K562 (cell line): ENCODE measurements around the gene BLM. TPM values are rescaled to one million over a fixed set of nuclear protein-coding genes. Genes with fewer than 3 reads are reported as not detected.

Source experiments
- CBX3 ChIP-seq, 2 experiments: IDR thresholded peaks; 1 replicate in 1 of 2; 2 replicates in 1 of 2; pipeline ENCODE4 v1.6.1; 2012; ENCODE audit warnings: inconsistent platforms in 2 of 2, low read length in 2 of 2, borderline replicate concordance in 1 of 2, control low read depth in 1 of 2
- E2F6 ChIP-seq, 2 experiments: IDR thresholded peaks; 2 replicates each; pipeline ENCODE4 v1.6.1; 2011; ENCODE audit warnings: borderline replicate concordance in 1 of 2, control low read depth in 1 of 2, low read depth in 1 of 2, low read length in 1 of 2, mild to moderate bottlenecking in 1 of 2, mixed read lengths in 1 of 2, moderate library complexity in 1 of 2; ENCODE audit not compliant: insufficient read depth in 1 of 2, insufficient read length in 1 of 2, poor library complexity in 1 of 2, severe bottlenecking in 1 of 2; ENCODE audit errors: extremely low read depth in 1 of 2
- FOSL1 ChIP-seq: fragments of 200-800 bp; sonication (Bioruptor generic); conservative IDR thresholded peaks from 2 replicates; pipeline ENCODE4 v1.6.1; 2016; ENCODE audit warnings: missing genetic modification characterization, missing compliant biosample characterization
- KAT7 ChIP-seq: sonication (generic); formaldehyde crosslinking; IDR thresholded peaks from 2 replicates; pipeline ENCODE4 v1.8.0; 2022; ENCODE audit warnings: missing genetic modification reagents, mild to moderate bottlenecking, borderline replicate concordance
- KLF13 ChIP-seq: fragments of 450-650 bp; IDR thresholded peaks from 2 replicates; pipeline ENCODE4 v1.6.1; 2016; ENCODE audit warnings: missing genetic modification characterization, low read depth, mild to moderate bottlenecking, missing compliant biosample characterization, moderate library complexity, borderline replicate concordance
- MAX ChIP-seq: sonication (generic); formaldehyde crosslinking; IDR thresholded peaks from 2 replicates; pipeline ENCODE4 v1.9.0; 2022; ENCODE audit warnings: mild to moderate bottlenecking, missing genetic modification reagents
- MYC ChIP-seq, 2 experiments: fragments of 250-450 bp in 1 of 2; sonication (Bioruptor Pico) in 1 of 2; IDR thresholded peaks; 2 replicates each; pipeline versions ENCODE4 v1.5.1 to v1.6.1; 2012 to 2021; ENCODE audit warnings: low read depth in 2 of 2, borderline replicate concordance in 1 of 2, improper control_type of control experiment in 1 of 2, low read length in 1 of 2, mild to moderate bottlenecking in 1 of 2, moderate library complexity in 1 of 2
- POLR2AphosphoS2 ChIP-seq: IDR thresholded peaks from 2 replicates; pipeline ENCODE4 v1.6.1; 2012; ENCODE audit warnings: low read length, improper control_type of control experiment
- ZEB2 ChIP-seq: fragments of 450-650 bp; IDR thresholded peaks from 2 replicates; pipeline ENCODE4 v1.6.1; 2016
- ZNF639 ChIP-seq, 2 experiments: fragments of 200-800 bp in 1 of 2; sonication (Bioruptor generic) in 1 of 2; sonication (generic) in 1 of 2; formaldehyde crosslinking in 1 of 2; IDR thresholded peaks in 1 of 2; conservative IDR thresholded peaks in 1 of 2; 2 replicates each; pipeline versions ENCODE4 v1.5.0 to v1.6.1; 2016 to 2020; ENCODE audit warnings: missing compliant biosample characterization in 1 of 2, missing genetic modification characterization in 1 of 2, missing genetic modification reagents in 1 of 2
- polyA plus RNA-seq, 8 experiments: library from polyadenylated mRNA; depleted of rRNA in 4 of 8; stranded (reverse) in 5 of 8; unstranded in 3 of 8; fragments of >200 nt; fragmentation: Nextera tagmentation in 2 of 8; fragmentation: Illumina TruSeq in 1 of 8; extraction: Ambion mirVana in 2 of 8; extraction: Trizol in 1 of 8; gene quantifications; 2 replicates each; pipeline versions ENCODE4 v1.2.1 to v1.2.3, GENCODE V29; 2011 to 2014; ENCODE audit warnings: inconsistent platforms in 1 of 8, missing spikeins in 1 of 8
- total RNA-seq, 7 experiments: library from RNA; depleted of rRNA in 6 of 7; stranded (reverse); fragments of >200 nt in 6 of 7; fragmentation: Illumina TruSeq in 2 of 7; extraction: Trizol in 2 of 7; gene quantifications; 2 replicates each; pipeline versions ENCODE4 v1.2.1 to v1.2.3, GENCODE V29; 2011 to 2021; ENCODE audit warnings: low replicate concordance in 1 of 7
- TF ChIP-seq, protein P1 (sequence below): fragments of 450-650 bp; IDR thresholded peaks from 2 replicates; pipeline ENCODE4 v1.6.1; 2016; ENCODE audit warnings: borderline replicate concordance
- TF ChIP-seq, protein P2 (sequence below): fragments of 450-650 bp; formaldehyde crosslinking; conservative IDR thresholded peaks from 2 replicates; pipeline ENCODE4 v1.4.0; 2022; ENCODE audit warnings: mild to moderate bottlenecking, missing genetic modification characterization
- TF ChIP-seq, protein P3 (sequence below), 3 experiments: fragments of 200-800 bp in 1 of 3; fragments of 250-450 bp in 1 of 3; fragments of 450-650 bp in 1 of 3; sonication (Bioruptor Pico) in 1 of 3; sonication (Bioruptor generic) in 1 of 3; formaldehyde crosslinking in 1 of 3; IDR thresholded peaks; 2 replicates each; pipeline versions ENCODE4 v1.6.1 to v1.8.0; 2016 to 2022; ENCODE audit warnings: mild to moderate bottlenecking in 2 of 3, missing genetic modification characterization in 2 of 3, missing compliant biosample characterization in 1 of 3, moderate library complexity in 1 of 3

BLM gene
- total and polyA plus RNA-seq, 9 of the 15 experiments (the other 6 are each of a cell fraction or from before 2014, with no cell fraction given) = 21.0 to 56.0 (median 43.9) TPM

DNA sequence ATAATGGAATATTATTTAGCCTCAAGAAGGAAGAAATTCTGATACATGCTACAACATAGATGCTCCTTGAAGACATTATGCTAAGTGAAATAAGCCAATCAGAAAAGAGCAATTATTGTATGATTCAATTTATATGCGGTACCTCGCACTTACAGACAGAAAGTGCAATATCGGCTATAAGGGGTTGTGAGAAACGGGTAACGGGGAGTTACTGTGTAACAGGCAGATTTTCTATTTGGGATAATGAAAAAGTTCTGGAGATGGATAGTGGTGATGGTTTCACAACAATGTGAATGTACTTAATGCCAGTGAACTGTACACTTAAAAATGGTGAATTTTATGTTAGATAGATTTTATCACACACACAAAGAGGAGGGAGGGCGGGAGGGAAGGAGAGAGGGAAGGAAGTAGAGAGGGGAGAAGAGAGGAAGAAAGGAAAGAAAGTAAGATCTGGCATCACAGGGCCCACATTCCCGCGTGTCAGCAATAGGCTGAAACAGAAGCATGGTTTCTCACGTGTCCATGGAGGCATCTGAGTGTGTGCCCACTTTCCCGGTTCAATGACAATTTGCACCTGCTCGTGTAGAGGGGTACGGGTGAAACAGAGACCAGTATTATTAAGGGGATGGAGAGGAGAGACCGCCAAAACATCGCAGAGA lies 700 bp upstream of the BLM start (continued):
- TF ChIP-seq ZNF639 (CRISPR knock-in tag; conservative IDR thresholded peaks at IDR 0.05 in 1 of 2, IDR thresholded peaks at IDR 0.05 in 1 of 2) (0 out of 4 replicates have a peak, but pooled peaks of 1 of the 2 experiments have one; percentile 60), E2F6 (IDR thresholded peaks at IDR 0.05; ENCODE audit: borderline replicate concordance in 1 of 2, extremely low read depth in 1 of 2, insufficient read depth in 1 of 2, insufficient read length in 1 of 2, low read depth in 1 of 2, low read length in 1 of 2, poor library complexity in 1 of 2, severe bottlenecking in 1 of 2) (peak; percentile 60 to 72), CBX3 (IDR thresholded peaks at IDR 0.05; ENCODE audit: borderline replicate concordance in 1 of 2, low read length in 2 of 2) (peak in 1 of 2 experiments; percentile 93; a peak in 2 of 3 replicates), ZEB2 (no peak), POLR2AphosphoS2 (no peak), MYC (IDR thresholded peaks at IDR 0.05; ENCODE audit: low read depth, low read length) (0 out of 2 replicates have a peak, but pooled peaks have one; percentile 24), MYC (CRISPR knock-in tag; IDR thresholded peaks at IDR 0.05; ENCODE audit: borderline replicate concordance, low read depth) (no peak), FOSL1 (tag) (no peak), KAT7 (peak; percentile 61; the same call in 1 of the 2 replicates), KLF13 (tag) (no peak), MAX (CRISPR knock-in tag) (peak; percentile 79)
- TF ChIP-seq, protein P1, sequence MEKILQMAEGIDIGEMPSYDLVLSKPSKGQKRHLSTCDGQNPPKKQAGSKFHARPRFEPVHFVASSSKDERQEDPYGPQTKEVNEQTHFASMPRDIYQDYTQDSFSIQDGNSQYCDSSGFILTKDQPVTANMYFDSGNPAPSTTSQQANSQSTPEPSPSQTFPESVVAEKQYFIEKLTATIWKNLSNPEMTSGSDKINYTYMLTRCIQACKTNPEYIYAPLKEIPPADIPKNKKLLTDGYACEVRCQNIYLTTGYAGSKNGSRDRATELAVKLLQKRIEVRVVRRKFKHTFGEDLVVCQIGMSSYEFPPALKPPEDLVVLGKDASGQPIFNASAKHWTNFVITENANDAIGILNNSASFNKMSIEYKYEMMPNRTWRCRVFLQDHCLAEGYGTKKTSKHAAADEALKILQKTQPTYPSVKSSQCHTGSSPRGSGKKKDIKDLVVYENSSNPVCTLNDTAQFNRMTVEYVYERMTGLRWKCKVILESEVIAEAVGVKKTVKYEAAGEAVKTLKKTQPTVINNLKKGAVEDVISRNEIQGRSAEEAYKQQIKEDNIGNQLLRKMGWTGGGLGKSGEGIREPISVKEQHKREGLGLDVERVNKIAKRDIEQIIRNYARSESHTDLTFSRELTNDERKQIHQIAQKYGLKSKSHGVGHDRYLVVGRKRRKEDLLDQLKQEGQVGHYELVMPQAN = peak; percentile 64; the same call in 1 of the 2 replicates
- TF ChIP-seq, protein P2, sequence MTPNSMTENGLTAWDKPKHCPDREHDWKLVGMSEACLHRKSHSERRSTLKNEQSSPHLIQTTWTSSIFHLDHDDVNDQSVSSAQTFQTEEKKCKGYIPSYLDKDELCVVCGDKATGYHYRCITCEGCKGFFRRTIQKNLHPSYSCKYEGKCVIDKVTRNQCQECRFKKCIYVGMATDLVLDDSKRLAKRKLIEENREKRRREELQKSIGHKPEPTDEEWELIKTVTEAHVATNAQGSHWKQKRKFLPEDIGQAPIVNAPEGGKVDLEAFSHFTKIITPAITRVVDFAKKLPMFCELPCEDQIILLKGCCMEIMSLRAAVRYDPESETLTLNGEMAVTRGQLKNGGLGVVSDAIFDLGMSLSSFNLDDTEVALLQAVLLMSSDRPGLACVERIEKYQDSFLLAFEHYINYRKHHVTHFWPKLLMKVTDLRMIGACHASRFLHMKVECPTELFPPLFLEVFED = peak; percentile 37; the same call in 1 of the 2 replicates
- TF ChIP-seq, protein P3, sequence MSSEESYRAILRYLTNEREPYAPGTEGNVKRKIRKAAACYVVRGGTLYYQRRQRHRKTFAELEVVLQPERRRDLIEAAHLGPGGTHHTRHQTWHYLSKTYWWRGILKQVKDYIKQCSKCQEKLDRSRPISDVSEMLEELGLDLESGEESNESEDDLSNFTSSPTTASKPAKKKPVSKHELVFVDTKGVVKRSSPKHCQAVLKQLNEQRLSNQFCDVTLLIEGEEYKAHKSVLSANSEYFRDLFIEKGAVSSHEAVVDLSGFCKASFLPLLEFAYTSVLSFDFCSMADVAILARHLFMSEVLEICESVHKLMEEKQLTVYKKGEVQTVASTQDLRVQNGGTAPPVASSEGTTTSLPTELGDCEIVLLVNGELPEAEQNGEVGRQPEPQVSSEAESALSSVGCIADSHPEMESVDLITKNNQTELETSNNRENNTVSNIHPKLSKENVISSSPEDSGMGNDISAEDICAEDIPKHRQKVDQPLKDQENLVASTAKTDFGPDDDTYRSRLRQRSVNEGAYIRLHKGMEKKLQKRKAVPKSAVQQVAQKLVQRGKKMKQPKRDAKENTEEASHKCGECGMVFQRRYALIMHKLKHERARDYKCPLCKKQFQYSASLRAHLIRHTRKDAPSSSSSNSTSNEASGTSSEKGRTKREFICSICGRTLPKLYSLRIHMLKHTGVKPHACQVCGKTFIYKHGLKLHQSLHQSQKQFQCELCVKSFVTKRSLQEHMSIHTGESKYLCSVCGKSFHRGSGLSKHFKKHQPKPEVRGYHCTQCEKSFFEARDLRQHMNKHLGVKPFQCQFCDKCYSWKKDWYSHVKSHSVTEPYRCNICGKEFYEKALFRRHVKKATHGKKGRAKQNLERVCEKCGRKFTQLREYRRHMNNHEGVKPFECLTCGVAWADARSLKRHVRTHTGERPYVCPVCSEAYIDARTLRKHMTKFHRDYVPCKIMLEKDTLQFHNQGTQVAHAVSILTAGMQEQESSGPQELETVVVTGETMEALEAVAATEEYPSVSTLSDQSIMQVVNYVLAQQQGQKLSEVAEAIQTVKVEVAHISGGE (CRISPR knock-in tag; IDR thresholded peaks at IDR 0.05) = 0 out of 6 replicates have a peak, but pooled peaks of 1 of the 3 experiments have one; percentile 15
